ENCODE measurements around the gene POC1A. TPM values are rescaled to one million over a fixed set of nuclear protein-coding genes. Genes with fewer than 3 reads are reported as not detected.

The POC1A gene
- total RNA-seq, 1 experiment from 2014 or later, result 32.2 TPM

GRCh38 chr3:52029053-52029452 lies 125.2 kb downstream of the POC1A start:
- no peak overlapping the region for H3K4me3 Mint-ChIP-seq (ENCODE audit: unreplicated experiment)
- no peak for DNase-seq
- peaks cover 7% of the 10 kb centered on the region; the same call in 1 of the 2 replicates for H3K4me1 ChIP-seq
- H3K27ac Mint-ChIP-seq (ENCODE audit: unreplicated experiment), result no peak overlapping the region
- H3K27me3 Mint-ChIP-seq (ENCODE audit: insufficient read depth, unreplicated experiment), result no peaks in the 10 kb centered on the region
- ChIA-PET CTCF (interaction anchor here (0.8 to 0.9 kb wide), 2 partner anchors 116 to 337 kb away, joined by 3 read pairs; no protein-coding TSS in a partner anchor), POLR2A (no interaction called here)
- BruUV-seq (replicated peaks), result no TSS peak
- TF ChIP-seq CTCF (IDR thresholded peaks at IDR 0.05; ENCODE audit: insufficient read depth in 1 of 2, low read depth in 1 of 2, low read length in 1 of 2, severe bottlenecking in 1 of 2, unreplicated experiment in 1 of 2), result no peak
- H3K9me3 Mint-ChIP-seq (ENCODE audit: unreplicated experiment), result no peaks in the 10 kb centered on the region
- no peaks in the 10 kb centered on the region for H3K4me1 Mint-ChIP-seq (ENCODE audit: low read depth, unreplicated experiment)
- H3K27me3 ChIP-seq (replicated peaks; ENCODE audit: control insufficient read depth, insufficient read depth, low read length), result no peaks in the 10 kb centered on the region
- no peak overlapping the region for H3K4me3 ChIP-seq (ENCODE audit: low read depth, low read length)
- no peaks in the 10 kb centered on the region for H3K36me3 Mint-ChIP-seq (ENCODE audit: insufficient read depth, unreplicated experiment)
- H3K9me3 ChIP-seq, result no peaks in the 10 kb centered on the region
- H3K36me3 ChIP-seq (ENCODE audit: control insufficient read depth, insufficient read depth, low read length), result no peaks in the 10 kb centered on the region
- intact Hi-C loops (cut with micrococcal nuclease; ENCODE audit: unreplicated experiment), result no loop called here

DNA sequence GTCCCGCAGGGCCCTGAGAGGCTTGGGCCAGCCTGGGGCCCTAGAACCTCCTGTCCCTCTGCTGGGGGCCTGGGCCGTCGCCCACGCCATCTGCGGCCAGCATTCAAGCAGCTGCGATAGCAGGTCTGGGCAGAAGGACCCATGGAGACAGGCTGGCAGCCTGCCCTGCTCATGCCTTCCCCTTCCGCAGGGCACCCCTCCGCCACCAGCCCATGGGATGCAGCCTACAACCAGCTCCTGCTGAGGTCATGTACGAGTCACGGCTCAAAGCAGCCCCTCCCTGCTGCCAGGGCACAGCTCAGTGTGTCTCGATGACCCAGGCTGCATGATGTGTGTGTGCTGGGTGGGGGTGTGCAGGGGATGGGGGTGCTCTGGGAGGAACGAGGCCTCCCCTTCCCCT lies 125.7 kb downstream of the POC1A start:
- BruUV-seq (replicated peaks), result no TSS peak
- no peak overlapping the region for H3K4me3 ChIP-seq (ENCODE audit: low read depth, low read length)

DNA sequence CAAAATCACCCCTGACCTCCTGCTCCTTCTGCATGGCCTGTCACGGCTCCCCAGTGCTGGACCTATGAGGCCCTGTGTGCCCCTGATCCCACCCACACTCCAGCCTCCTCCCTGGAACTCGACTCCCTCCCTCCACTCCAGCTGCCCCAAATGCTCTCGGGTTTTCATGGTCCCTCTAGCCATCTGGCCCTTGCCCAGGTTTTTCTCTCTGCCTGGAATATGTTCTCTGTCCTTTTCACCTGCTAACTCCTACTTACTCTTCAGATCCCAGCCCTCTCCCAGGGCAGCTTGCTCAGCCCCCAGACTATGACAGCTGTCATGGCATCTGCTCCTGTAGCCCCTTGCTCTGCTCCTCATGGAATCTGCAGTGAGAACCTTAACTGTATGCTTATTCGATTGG lies 128.2 kb downstream of the POC1A start:
- Histone ChIP-seq H3K4me3 (ENCODE audit: low read depth, low read length) (no peak overlapping the region), H3K27me3 (replicated peaks; ENCODE audit: control insufficient read depth, insufficient read depth, low read length) (no peaks in the 10 kb centered on the region), H3K9me3 (no peaks in the 10 kb centered on the region), H3K36me3 (ENCODE audit: control insufficient read depth, insufficient read depth, low read length) (no peaks in the 10 kb centered on the region), H3K4me1 (no peaks in the 10 kb centered on the region)
- TF ChIP-seq CTCF (IDR thresholded peaks at IDR 0.05; ENCODE audit: insufficient read depth in 1 of 2, low read depth in 1 of 2, low read length in 1 of 2, severe bottlenecking in 1 of 2, unreplicated experiment in 1 of 2), result no peak
- Mint-ChIP-seq H3K9me3 (ENCODE audit: unreplicated experiment) (no peaks in the 10 kb centered on the region), H3K4me3 (ENCODE audit: unreplicated experiment) (no peak overlapping the region), H3K4me1 (ENCODE audit: low read depth, unreplicated experiment) (no peaks in the 10 kb centered on the region), H3K27ac (ENCODE audit: unreplicated experiment) (no peak overlapping the region), H3K36me3 (ENCODE audit: insufficient read depth, unreplicated experiment) (no peaks in the 10 kb centered on the region), H3K27me3 (ENCODE audit: insufficient read depth, unreplicated experiment) (no peaks in the 10 kb centered on the region)
- ChIA-PET POLR2A (no interaction called here), CTCF (no interaction called here)
- BruUV-seq (replicated peaks), result no TSS peak
- intact Hi-C loops (cut with micrococcal nuclease; ENCODE audit: unreplicated experiment), result no loop called here
- DNase-seq, result no peak

More for the DNA sequence above, 125.7 kb downstream of the POC1A start:
- Histone ChIP-seq H3K4me1 (peaks cover 2% of the 10 kb centered on the region; the same call in 1 of the 2 replicates), H3K36me3 (ENCODE audit: control insufficient read depth, insufficient read depth, low read length) (no peaks in the 10 kb centered on the region), H3K9me3 (no peaks in the 10 kb centered on the region), H3K27me3 (replicated peaks; ENCODE audit: control insufficient read depth, insufficient read depth, low read length) (no peaks in the 10 kb centered on the region)
- Mint-ChIP-seq H3K27me3 (ENCODE audit: insufficient read depth, unreplicated experiment) (no peaks in the 10 kb centered on the region), H3K9me3 (ENCODE audit: unreplicated experiment) (no peaks in the 10 kb centered on the region), H3K36me3 (ENCODE audit: insufficient read depth, unreplicated experiment) (no peaks in the 10 kb centered on the region), H3K4me3 (ENCODE audit: unreplicated experiment) (no peak overlapping the region), H3K27ac (ENCODE audit: unreplicated experiment) (no peak overlapping the region), H3K4me1 (ENCODE audit: low read depth, unreplicated experiment) (no peaks in the 10 kb centered on the region)
- CTCF ChIA-PET, result interaction anchor here (0.8 to 0.9 kb wide), 2 partner anchors 116 to 337 kb away, joined by 3 read pairs; no protein-coding TSS in a partner anchor
- POLR2A ChIA-PET, result no interaction called here
- TF ChIP-seq CTCF (IDR thresholded peaks at IDR 0.05; ENCODE audit: insufficient read depth in 1 of 2, low read depth in 1 of 2, low read length in 1 of 2, severe bottlenecking in 1 of 2, unreplicated experiment in 1 of 2), result no peak
- DNase-seq, result no peak
- intact Hi-C loops (cut with micrococcal nuclease; ENCODE audit: unreplicated experiment), result no loop called here

All from Caco-2 (cell line).